A673 (cell line): ENCODE data around the gene PERM1. TPM values are rescaled to one million over a fixed set of nuclear protein-coding genes. Genes with fewer than 3 reads are reported as not detected.

Experiments
- BruUV-seq: library from RNA; stranded (reverse); fragments of 400-500 nt; replicated peaks from 2 replicates; lab custom pipeline; 2021; lab: Mats Ljungman, UMichigan
- CTCF ChIA-PET: fragments of 300-600 bp; sonication (Branson Sonifier 250); formaldehyde crosslinking; loops from one replicate; lab custom pipeline; 2022; ENCODE audit warnings: antibody characterized with exemption; lab: Charles Lee
- POLR2A ChIA-PET: fragments of 300-600 bp; sonication (Branson Sonifier 250); formaldehyde crosslinking; loops from one replicate; lab custom pipeline; 2022; ENCODE audit warnings: antibody characterized with exemption; ENCODE audit not compliant: low non-redundant PET; lab: Charles Lee
- DNase-seq: peaks from one replicate; pipeline ENCODE4 v3.0.0-alpha.2; 2015; ENCODE audit warnings: low spot score
- H3K27ac ChIP-seq: fragments of 200-600 bp; sonication (generic); 2 replicates; pipeline ENCODE4 v1.5.1; 2016; ENCODE audit warnings: mixed run types, low read depth, mild to moderate bottlenecking, mixed read lengths, antibody characterized with exemption, low read length; ENCODE audit not compliant: poor library complexity, severe bottlenecking
- H3K27me3 ChIP-seq: fragments of 200-600 bp; sonication (generic); replicated peaks from 2 replicates; pipeline ENCODE4 v1.6.1; 2017; ENCODE audit warnings: mixed run types, low read depth, mild to moderate bottlenecking, mixed read lengths, antibody characterized with exemption, low read length; ENCODE audit not compliant: insufficient read depth, poor library complexity
- H3K36me3 ChIP-seq: fragments of 200-600 bp; sonication (generic); 2 replicates; pipeline ENCODE4 v1.6.1; 2016; ENCODE audit warnings: mixed run types, mild to moderate bottlenecking, mixed read lengths, antibody characterized with exemption, low read length; ENCODE audit not compliant: insufficient read depth, poor library complexity, severe bottlenecking
- H3K4me1 ChIP-seq: fragments of 200-600 bp; sonication (generic); 2 replicates; pipeline ENCODE4 v1.6.1; 2017; ENCODE audit warnings: mixed run types, mild to moderate bottlenecking, mixed read lengths, antibody characterized with exemption, low read length; ENCODE audit not compliant: insufficient read depth, poor library complexity, severe bottlenecking
- H3K4me3 ChIP-seq: fragments of 200-600 bp; sonication (generic); 2 replicates; pipeline ENCODE4 v1.5.1; 2016; ENCODE audit warnings: low read depth, mixed run types, mild to moderate bottlenecking, mixed read lengths, low read length; ENCODE audit not compliant: poor library complexity, severe bottlenecking
- H3K9me3 ChIP-seq: fragments of 200-600 bp; sonication (generic); 2 replicates; pipeline ENCODE4 v1.6.1; 2016; ENCODE audit warnings: mixed run types, low read depth, mild to moderate bottlenecking, mixed read lengths, antibody characterized with exemption, low read length; ENCODE audit not compliant: poor library complexity, severe bottlenecking
- EZH2 ChIP-seq: fragments of 200-600 bp; sonication (generic); IDR thresholded peaks from 2 replicates; pipeline ENCODE4 v1.6.1; 2017; ENCODE audit warnings: borderline replicate concordance, low read depth, mild to moderate bottlenecking, mixed read lengths, antibody characterized with exemption, low read length; ENCODE audit not compliant: poor library complexity, severe bottlenecking
- intact Hi-C: fragments of 100-400 bp; cut with micrococcal nuclease; formaldehyde crosslinking; loops from one replicate; pipeline ENCODE4 v1.10.0; 2022; ENCODE audit not compliant: unreplicated experiment
- total RNA-seq: library from RNA; stranded (reverse); gene quantifications from 2 replicates; pipeline ENCODE4 v1.2.3, GENCODE V29; 2021
- TF ChIP-seq, protein P1 (sequence below): fragments of 300-800, 200-600 bp; sonication (generic); conservative IDR thresholded peaks from 2 replicates; pipeline ENCODE4 v1.5.1; 2017; ENCODE audit warnings: low read depth, mild to moderate bottlenecking, antibody characterized with exemption, low read length, moderate library complexity, mixed read lengths

PERM1 gene
- total RNA-seq, 1 experiment from 2014 or later = not detected

GRCh38 chr1:1022302-1023009 lies 40.6 kb upstream of the PERM1 start:
- no peak for DNase-seq
- intact Hi-C loops = loop anchor here (10.0 kb wide), 1 partner anchor 282 kb away; the partner anchor contains the start of genes ACAP3 and PUSL1
- no peak overlapping the region for H3K4me3 ChIP-seq
- no peak for TF ChIP-seq EZH2
- TF ChIP-seq, protein P1, sequence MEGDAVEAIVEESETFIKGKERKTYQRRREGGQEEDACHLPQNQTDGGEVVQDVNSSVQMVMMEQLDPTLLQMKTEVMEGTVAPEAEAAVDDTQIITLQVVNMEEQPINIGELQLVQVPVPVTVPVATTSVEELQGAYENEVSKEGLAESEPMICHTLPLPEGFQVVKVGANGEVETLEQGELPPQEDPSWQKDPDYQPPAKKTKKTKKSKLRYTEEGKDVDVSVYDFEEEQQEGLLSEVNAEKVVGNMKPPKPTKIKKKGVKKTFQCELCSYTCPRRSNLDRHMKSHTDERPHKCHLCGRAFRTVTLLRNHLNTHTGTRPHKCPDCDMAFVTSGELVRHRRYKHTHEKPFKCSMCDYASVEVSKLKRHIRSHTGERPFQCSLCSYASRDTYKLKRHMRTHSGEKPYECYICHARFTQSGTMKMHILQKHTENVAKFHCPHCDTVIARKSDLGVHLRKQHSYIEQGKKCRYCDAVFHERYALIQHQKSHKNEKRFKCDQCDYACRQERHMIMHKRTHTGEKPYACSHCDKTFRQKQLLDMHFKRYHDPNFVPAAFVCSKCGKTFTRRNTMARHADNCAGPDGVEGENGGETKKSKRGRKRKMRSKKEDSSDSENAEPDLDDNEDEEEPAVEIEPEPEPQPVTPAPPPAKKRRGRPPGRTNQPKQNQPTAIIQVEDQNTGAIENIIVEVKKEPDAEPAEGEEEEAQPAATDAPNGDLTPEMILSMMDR = no peak
- ChIA-PET CTCF (no interaction called here), POLR2A (no interaction called here)
- H3K27ac ChIP-seq = peak overlapping the region; percentile 37
- peaks cover 68% of the 10 kb centered on the region for H3K4me1 ChIP-seq
- BruUV-seq = no TSS peak
- H3K9me3 ChIP-seq = no peaks in the 10 kb centered on the region
- H3K27me3 ChIP-seq = no peaks in the 10 kb centered on the region
- peaks cover 3% of the 10 kb centered on the region for H3K36me3 ChIP-seq

- H3K4me3 ChIP-seq = peak overlapping the region; percentile 74
- ChIA-PET POLR2A (no interaction called here), CTCF (no interaction called here)
- no peaks in the 10 kb centered on the region for H3K36me3 ChIP-seq
- intact Hi-C loops = loop anchor here (10.0 kb wide), 1 partner anchor 283 kb away; the partner anchor contains the start of genes ACAP3 and PUSL1
- no peak for DNase-seq
- H3K4me1 ChIP-seq = peaks cover 62% of the 10 kb centered on the region
- H3K27me3 ChIP-seq = no peaks in the 10 kb centered on the region
- no TSS peak for BruUV-seq
- no peak overlapping the region for H3K27ac ChIP-seq
- no peaks in the 10 kb centered on the region for H3K9me3 ChIP-seq
- TF ChIP-seq, protein P1 = no peak
- TF ChIP-seq EZH2 = no peak
Measured at GRCh38 chr1:1021920-1022259, 40.0 kb upstream of the PERM1 start.

DNA sequence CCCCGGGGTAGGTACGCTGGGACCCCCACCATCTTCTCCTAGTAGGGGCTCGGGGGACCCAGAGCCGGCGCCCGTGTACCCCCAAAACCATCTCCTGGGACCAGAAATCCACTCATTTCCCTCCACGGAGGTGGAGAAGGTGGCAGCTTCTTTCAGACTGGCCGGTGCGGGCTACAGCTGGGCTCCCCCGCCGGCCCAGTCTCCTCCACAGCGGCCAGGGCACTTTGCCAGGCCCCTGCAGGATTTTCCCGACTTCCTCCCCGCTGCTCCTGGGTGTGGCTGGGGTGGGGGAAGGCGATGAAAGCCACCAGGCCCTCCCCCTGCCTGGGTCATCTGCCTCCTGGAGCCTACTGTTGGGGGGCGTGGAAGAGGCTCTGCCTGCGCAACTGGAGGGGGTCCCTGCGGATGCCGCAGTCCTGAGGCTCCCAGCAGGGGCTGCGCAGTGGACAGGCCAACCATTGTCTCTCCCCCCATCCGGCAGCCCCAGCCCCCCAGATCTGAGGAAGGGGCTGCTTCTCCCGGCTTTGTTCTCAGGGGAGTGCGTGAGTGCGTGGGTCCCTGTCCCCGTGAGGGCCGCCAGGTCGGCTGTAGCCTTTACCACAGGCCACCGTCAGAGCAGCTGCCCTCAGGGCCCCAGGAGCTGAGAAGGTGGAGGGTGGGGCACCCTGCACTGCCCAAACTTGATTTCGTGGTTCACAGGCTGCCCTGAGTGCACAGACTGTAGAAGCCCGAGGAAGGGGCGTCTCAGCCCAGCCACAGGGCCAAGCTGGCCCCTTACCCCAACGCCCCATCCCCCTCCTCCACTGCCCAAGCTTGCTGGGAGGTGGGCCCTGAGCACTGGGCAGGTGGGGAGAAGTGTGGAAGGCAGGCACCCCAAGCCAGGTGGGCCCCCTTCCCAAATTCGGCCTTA lies 39.4 kb upstream of the PERM1 start:
- peak; percentile 88 for DNase-seq
- peak overlapping the region; percentile 74 for H3K4me3 ChIP-seq
- intact Hi-C loops = loop anchor here (10.0 kb wide), 1 partner anchor 284 kb away; the partner anchor contains the start of genes ACAP3 and PUSL1
- H3K9me3 ChIP-seq = no peaks in the 10 kb centered on the region
- TF ChIP-seq, protein P1 = no peak
- TF ChIP-seq EZH2 = no peak
- H3K36me3 ChIP-seq = no peaks in the 10 kb centered on the region
- no peaks in the 10 kb centered on the region for H3K27me3 ChIP-seq
- H3K4me1 ChIP-seq = peaks cover 56% of the 10 kb centered on the region
- POLR2A ChIA-PET = no interaction called here
- peak overlapping the region; percentile 76 for H3K27ac ChIP-seq
- no TSS peak for BruUV-seq
- CTCF ChIA-PET = no interaction called here
